GM19467 (cell line): ENCODE measurements around the gene ELOVL1.
"Not testable (repeated sequence)": the region's sequence is repeated elsewhere in the genome, so short reads cannot be mapped to it uniquely, and the experiment has no call there.

ENCODE experiments used
- ATAC-seq: cut with Tn5 transposase; IDR thresholded peaks from one replicate; pipeline ENCODE4 v1.9.1; 2021; ENCODE audit warnings: mild to moderate bottlenecking, moderate library complexity; ENCODE audit not compliant: unreplicated experiment

Gene ELOVL1

GRCh38 chr1:43382027-43382779 lies 14.4 kb upstream of the ELOVL1 start:
- no peak for ATAC-seq

GRCh38 chr1:43381612-43382011 lies 13.8 kb upstream of the ELOVL1 start:
- ATAC-seq: no peak

DNA sequence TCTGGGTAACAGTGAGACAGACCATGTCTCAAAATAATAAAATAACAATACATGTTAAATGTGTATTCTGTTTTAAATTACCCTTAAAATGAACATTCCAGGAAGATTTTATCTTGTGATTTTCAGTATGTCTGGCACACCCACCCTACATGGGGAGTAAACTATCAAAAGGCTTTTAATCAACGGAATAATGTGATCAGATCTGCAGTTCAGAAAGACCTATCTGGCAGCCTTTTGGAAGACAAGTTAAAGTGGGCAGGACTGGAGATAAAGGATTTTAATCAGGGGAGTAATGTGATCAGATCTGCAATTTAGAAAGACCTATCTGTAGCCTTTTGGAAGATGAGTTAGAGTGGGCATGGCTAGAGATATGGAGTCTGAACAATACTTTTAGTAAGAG lies 11.7 kb upstream of the ELOVL1 start:
- ATAC-seq: no peak

GRCh38 chr1:43377831-43378230 lies 10.0 kb upstream of the ELOVL1 start:
- ATAC-seq: no peak

DNA sequence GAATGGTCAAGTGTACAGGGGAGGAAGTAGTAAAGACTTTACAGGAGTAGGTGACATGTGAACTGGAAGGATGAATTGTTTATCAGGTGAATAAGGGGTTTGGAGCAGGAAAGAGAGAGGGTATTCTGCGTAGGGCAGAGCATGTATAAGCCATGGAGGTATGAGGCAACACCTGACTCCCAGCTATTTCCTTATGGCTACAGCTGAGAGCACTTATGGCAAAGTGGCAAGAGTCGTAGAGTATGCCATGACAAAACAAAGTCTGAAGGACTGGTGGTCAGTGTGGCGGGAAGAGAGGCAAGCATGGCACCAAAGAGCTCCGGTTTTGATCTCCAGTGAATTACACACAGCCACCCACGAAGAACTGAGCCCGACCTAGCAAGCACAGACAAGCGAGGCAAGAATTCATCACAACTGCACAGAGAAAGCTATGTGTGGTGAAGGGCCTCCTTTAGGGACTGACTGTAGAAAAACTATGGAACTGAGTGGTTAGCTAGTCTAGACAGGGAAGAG lies 9.0 kb upstream of the ELOVL1 start:
- ATAC-seq: no peak

- no peak for ATAC-seq
Measured at GRCh38 chr1:43373066-43373940, 5.5 kb upstream of the ELOVL1 start.

DNA sequence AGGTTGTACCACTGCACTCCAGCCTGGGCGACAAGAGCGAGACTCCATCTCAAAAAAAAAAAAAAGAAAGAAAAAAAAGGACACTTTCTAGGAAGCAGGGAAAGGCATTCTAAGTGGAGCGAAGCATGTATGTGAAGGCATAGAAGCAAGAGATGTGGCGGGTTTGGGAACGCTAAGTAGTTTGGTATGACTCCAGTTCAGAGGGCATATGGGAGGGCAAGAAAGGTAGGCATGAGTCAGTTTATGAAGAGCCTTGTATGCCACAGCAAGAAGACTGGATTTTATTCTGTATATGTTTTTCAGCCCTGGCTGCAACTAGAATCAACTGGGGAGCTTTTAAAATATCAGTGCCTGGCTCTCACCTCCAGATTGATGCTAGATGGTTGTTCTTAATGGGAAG lies 4.4 kb upstream of the ELOVL1 start:
- ATAC-seq: no peak

DNA sequence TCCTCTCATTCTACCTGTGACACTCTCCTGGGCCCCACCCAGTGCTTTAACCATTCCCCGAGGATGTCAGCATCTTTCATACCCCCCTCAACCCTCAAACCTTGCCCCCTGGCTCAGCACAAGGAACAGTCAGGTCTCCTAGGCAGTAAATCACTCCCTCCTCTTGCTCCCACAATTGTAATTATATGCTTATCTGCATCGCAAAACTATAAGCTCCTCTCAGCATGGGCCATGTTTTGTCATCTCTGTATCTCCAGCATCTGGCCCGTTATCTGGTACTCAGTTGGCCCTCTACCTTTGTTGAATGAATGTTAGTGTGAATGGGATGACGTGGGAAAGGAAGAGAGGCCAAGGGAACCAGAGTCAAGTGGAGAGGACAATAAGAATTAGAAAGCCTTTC lies 2.8 kb upstream of the ELOVL1 start:
- no peak for ATAC-seq

- ATAC-seq: not testable (repeated sequence)
Measured at GRCh38 chr1:43369779-43370178, 2.0 kb upstream of the ELOVL1 start.

DNA sequence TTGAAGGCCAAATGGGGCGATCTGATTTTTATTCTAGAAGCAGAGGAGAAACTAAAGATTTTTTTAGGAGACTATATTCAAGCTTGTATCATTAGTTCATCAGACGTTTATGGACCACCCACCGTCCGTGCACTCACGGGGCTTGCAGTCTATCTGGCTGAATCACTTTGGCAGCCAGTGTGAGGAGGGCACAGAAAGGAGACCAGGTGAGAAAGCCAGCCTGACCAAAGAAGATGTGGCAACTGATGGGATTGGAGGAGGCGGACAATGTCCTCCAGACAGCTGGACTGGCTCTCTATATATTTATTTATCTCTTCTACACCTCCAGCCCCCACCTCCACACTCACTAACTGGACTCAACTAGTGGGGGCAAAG lies 822 bp upstream of the ELOVL1 start:
- ATAC-seq: no peak

GRCh38 chr1:43367026-43367903 lies 546 bp downstream of the ELOVL1 start:
- ATAC-seq: peak; percentile 34

DNA sequence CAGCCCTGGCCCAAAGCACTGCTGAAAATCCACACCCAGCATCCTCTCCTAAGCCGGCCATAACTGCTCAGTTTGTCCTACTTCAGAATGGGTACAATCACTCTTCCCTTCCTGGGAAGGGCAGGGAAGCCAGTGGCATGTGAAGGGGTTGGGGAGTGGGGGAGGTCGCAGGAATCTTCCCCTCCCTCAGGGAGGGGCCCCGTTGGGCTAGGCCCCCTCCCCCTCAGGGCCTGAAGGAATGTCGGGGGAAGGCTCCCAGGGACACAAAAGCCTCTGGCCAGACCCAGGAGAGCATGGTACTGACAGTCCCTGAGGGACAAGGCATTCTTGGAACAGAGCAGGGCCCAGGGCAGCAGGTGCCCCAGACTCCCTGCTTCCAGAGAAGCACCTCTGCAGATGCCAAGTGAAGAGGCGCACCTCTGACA lies 1.2 kb downstream of the ELOVL1 start:
- ATAC-seq: no peak

GRCh38 chr1:43366179-43366578 lies 1.6 kb downstream of the ELOVL1 start:
- no peak for ATAC-seq

- ATAC-seq: no peak
Measured at GRCh38 chr1:43365678-43366077, 2.1 kb downstream of the ELOVL1 start.

GRCh38 chr1:43363935-43364525 lies 3.8 kb downstream of the ELOVL1 start:
- ATAC-seq: no peak

- no peak for ATAC-seq
Measured at GRCh38 chr1:43363283-43363934, 4.4 kb downstream of the ELOVL1 start.

DNA sequence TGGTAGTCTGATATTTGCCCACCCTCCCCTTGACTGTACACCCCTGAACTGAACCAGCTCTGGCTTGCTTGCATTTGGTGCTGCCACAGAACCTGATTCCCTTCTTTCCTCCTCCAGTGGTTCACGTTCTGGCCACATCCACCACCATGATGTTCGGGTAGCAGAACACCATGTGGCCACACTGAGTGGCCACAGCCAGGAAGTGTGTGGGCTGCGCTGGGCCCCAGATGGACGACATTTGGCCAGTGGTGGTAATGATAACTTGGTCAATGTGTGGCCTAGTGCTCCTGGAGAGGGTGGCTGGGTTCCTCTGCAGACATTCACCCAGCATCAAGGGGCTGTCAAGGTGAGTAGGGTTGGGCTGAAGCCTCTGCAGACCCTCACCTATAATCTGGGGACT lies 7.2 kb downstream of the ELOVL1 start:
- ATAC-seq: no peak

DNA sequence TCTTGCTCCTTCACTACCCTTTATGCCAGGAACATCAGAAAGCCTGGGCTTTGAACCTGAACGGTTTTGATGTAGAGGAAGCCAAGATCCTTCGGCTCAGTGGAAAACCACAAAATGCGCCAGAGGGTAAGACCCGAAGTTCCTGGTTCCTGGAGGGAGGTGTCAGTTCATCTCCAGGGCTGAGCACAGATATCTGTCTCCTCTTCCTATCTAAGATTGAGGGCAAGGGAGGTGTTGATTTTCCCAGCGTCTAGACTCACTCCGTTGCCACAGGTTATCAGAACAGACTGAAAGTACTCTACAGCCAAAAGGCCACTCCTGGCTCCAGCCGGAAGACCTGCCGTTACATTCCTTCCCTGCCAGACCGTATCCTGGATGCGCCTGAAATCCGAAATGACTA lies 8.1 kb downstream of the ELOVL1 start:
- no peak for ATAC-seq

DNA sequence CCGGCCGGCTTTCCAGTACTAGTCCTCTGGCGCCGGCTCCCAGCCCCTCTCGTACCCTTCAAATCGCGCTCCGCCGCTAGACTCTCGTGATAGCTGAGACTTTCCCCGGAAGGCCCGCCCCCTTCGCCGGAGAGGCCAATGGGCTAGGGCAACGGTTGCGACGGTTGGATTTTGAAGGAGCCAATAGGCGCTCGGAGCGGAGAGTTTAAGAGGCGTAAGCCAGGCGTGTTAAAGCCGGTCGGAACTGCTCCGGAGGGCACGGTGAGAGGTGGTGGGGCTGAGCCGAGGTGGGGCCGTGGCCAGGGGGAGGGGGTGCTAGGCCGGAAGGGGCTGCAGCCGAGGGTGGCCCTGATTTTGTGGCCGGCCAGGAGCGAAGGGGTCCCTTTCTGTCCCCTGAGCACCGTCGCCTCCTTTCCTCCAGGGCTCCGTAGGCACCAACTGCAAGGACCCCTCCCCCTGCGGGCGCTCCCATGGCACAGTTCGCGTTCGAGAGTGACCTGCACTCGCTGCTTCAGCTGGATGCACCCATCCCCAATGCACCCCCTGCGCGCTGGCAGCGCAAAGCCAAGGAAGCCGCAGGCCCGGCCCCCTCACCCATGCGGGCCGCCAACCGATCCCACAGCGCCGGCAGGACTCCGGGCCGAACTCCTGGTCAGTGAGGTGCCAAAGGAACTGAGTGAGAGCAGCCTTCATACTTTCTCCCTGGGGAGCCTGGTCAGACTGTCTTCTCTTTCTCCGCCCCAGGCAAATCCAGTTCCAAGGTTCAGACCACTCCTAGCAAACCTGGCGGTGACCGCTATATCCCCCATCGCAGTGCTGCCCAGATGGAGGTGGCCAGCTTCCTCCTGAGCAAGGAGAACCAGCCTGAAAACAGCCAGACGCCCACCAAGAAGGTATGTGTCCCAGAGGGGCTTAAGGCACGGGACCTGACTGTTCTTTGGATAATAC lies 8.8 kb downstream of the ELOVL1 start, which contains the start of gene CDC20:
CDC20 (plus strand) TSS at position 236 of the 948 bp plus-strand sequence; CDS start at position 471, 235 bp downstream.
- peak; percentile 89 for ATAC-seq
